ENCODE measurements around the gene BPIFB1.

Gene BPIFB1

GRCh38 chr20:33272155-33272873, 10.7 kb upstream of the BPIFB1 start:
- no peak for FAIRE-seq

GRCh38 chr20:33273117-33273851, 9.7 kb upstream of the BPIFB1 start:
- no peak for FAIRE-seq
- no peak for TF ChIP-seq CTCF (IDR thresholded peaks at IDR 0.05; ENCODE audit: insufficient read depth, missing control alignments)

More at GRCh38 chr20:33272155-33272873, 10.7 kb upstream of the BPIFB1 start:
- no peak for TF ChIP-seq CTCF (IDR thresholded peaks at IDR 0.05; ENCODE audit: insufficient read depth, missing control alignments)
- no peak for DNase-seq (ENCODE audit: insufficient read length, low spot score)

GRCh38 chr20:33275215-33275614, 7.8 kb upstream of the BPIFB1 start:
- TF ChIP-seq CTCF (IDR thresholded peaks at IDR 0.05; ENCODE audit: insufficient read depth, missing control alignments): no peak
- FAIRE-seq (no peak), DNase-seq (ENCODE audit: insufficient read length, low spot score) (no peak)

More at GRCh38 chr20:33273117-33273851, 9.7 kb upstream of the BPIFB1 start:
- DNase-seq (ENCODE audit: insufficient read length, low spot score): no peak

GRCh38 chr20:33275871-33276270, 7.1 kb upstream of the BPIFB1 start:
- no peak for TF ChIP-seq CTCF (IDR thresholded peaks at IDR 0.05; ENCODE audit: insufficient read depth, missing control alignments)
- FAIRE-seq (no peak), DNase-seq (ENCODE audit: insufficient read length, low spot score) (no peak)

- no peak for TF ChIP-seq CTCF (IDR thresholded peaks at IDR 0.05; ENCODE audit: insufficient read depth, missing control alignments)
- FAIRE-seq: no peak
Measured at GRCh38 chr20:33276303-33277113, 6.5 kb upstream of the BPIFB1 start.

GRCh38 chr20:33277471-33278441, 5.3 kb upstream of the BPIFB1 start:
- FAIRE-seq (no peak), DNase-seq (ENCODE audit: insufficient read length, low spot score) (no peak)
- no peak for TF ChIP-seq CTCF (IDR thresholded peaks at IDR 0.05; ENCODE audit: insufficient read depth, missing control alignments)

More at GRCh38 chr20:33276303-33277113, 6.5 kb upstream of the BPIFB1 start:
- DNase-seq (ENCODE audit: insufficient read length, low spot score): no peak

All from D721Med (cell line).